Measurements from ENCODE around the gene KCNA2.

DNA sequence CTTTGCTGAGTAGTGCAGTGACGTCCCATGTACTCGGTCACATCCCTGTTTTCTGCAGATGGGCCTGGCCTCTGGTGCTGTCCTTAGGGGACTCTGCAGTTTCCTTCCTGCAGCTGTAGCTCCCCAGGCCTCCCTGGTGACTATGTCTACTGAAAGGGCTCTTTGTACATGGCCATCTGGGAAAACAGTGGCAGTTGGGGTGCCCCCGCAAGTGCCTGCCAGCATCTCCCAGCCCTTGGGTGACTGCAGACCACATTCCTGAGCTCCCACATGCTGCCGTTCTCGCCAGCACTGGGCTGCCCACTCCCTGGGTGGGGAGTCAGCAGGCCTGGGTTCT is 49.7 kb downstream of the KCNA2 start:
- TF ChIP-seq, protein P1, sequence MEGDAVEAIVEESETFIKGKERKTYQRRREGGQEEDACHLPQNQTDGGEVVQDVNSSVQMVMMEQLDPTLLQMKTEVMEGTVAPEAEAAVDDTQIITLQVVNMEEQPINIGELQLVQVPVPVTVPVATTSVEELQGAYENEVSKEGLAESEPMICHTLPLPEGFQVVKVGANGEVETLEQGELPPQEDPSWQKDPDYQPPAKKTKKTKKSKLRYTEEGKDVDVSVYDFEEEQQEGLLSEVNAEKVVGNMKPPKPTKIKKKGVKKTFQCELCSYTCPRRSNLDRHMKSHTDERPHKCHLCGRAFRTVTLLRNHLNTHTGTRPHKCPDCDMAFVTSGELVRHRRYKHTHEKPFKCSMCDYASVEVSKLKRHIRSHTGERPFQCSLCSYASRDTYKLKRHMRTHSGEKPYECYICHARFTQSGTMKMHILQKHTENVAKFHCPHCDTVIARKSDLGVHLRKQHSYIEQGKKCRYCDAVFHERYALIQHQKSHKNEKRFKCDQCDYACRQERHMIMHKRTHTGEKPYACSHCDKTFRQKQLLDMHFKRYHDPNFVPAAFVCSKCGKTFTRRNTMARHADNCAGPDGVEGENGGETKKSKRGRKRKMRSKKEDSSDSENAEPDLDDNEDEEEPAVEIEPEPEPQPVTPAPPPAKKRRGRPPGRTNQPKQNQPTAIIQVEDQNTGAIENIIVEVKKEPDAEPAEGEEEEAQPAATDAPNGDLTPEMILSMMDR (IDR thresholded peaks at IDR 0.05) = no peak
- TF ChIP-seq EZH2 (IDR thresholded peaks at IDR 0.05) (no peak), EZH2phosphoT487 (IDR thresholded peaks at IDR 0.05) (no peak)

Measured in neural progenitor cell (in vitro differentiated cells).